Body of pancreas (tissue), 4 donors: ENCODE measurements around the gene TEX53.

Experiments used
- CTCF ChIP-seq, 7 experiments: fragments of 450-650 bp in 4 of 7; fragments of 200-600 bp in 3 of 7; sonication (generic) in 3 of 7; IDR thresholded peaks; one replicate each; pipeline ENCODE4 v1.5.1; 2016 to 2019; ENCODE audit warnings: antibody characterized with exemption in 7 of 7
- POLR2A ChIP-seq, 3 donors: fragments of 450-650 bp; IDR thresholded peaks; one replicate each; pipeline ENCODE4 v1.6.1; 2016; ENCODE audit warnings: antibody characterized with exemption in 3 of 3, mild to moderate bottlenecking in 2 of 3

GRCh38 chr9:114631166-114631565 lies 26.4 kb downstream of the TEX53 start:
- TF ChIP-seq POLR2A (IDR thresholded peaks at IDR 0.05) (no peak), CTCF (IDR thresholded peaks at IDR 0.05) (no peak)
